Uterus (tissue), 2 donors: Measurements from ENCODE around the gene LRGUK.

Experiments used
- CTCF ChIP-seq, 4 experiments: fragments of 200-600 bp in 2 of 4; fragments of 450-650 bp in 2 of 4; sonication (generic) in 2 of 4; IDR thresholded peaks; one replicate each; pipeline ENCODE4 v1.5.1; 2016 to 2019; ENCODE audit warnings: antibody characterized with exemption in 4 of 4, mild to moderate bottlenecking in 2 of 4, moderate library complexity in 1 of 4
- POLR2A ChIP-seq, 2 donors: fragments of 450-650 bp; IDR thresholded peaks; one replicate each; pipeline ENCODE4 v1.6.1; 2016; ENCODE audit warnings: antibody characterized with exemption in 2 of 2, mild to moderate bottlenecking in 1 of 2, moderate library complexity in 1 of 2

GRCh38 chr7:134284011-134284410 is 156.9 kb downstream of the LRGUK start:
- TF ChIP-seq POLR2A (IDR thresholded peaks at IDR 0.05), result no peak
- no peak for TF ChIP-seq CTCF (IDR thresholded peaks at IDR 0.05)
